NCI-H2196 treated with DMSO at 0.1 percent for 48 hours (cell line): ENCODE results near the gene EHD2.
"Not testable (repeated sequence)": the region's sequence is repeated elsewhere in the genome, so short reads cannot be mapped to it uniquely, and the experiment has no call there.

Source experiments
- DNase-seq: peaks from one replicate; lab custom pipeline; 2025; ENCODE audit not compliant: unreplicated experiment; lab: John Stamatoyannopoulos, UW

The EHD2 gene

DNA sequence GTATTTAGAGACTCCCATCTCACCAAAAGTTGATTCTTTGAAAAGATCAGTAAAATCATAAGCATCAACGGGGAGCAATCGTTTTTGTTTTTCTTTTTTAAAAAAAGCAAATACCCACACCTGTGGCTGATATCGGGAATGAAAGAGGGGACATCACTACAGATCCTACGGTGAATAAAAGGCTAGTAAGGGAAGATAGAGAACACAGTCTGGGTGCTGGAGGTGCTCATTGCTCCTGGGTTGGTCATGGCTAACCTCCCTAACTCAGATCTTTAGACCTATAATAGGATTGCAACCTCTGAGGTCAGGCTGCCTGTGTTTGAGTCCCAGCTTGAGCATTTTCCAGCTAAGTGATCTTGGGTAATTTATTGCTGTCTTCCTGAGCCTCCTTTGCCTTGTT lies 1.1 kb downstream of the EHD2 start:
- no peak for DNase-seq

DNA sequence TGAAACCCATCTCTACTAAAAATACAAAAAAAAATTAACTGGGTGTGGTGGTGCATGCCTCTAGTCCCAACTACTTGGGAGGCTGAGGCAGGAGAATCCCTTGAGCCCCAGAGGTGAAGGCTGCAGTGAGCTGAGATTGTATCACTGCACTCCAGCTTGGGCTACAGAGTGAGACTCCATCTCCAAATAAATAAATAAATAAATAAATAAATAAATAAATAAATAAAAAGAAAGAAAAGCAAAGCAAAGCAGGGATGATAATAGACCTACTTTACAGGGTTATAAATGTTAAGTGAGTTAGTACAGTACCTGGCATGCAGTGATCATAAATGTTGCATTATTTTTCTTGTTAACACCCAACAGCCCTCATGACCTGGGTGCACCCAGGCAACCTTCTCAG lies 1.6 kb downstream of the EHD2 start:
- DNase-seq: not testable (repeated sequence)

DNA sequence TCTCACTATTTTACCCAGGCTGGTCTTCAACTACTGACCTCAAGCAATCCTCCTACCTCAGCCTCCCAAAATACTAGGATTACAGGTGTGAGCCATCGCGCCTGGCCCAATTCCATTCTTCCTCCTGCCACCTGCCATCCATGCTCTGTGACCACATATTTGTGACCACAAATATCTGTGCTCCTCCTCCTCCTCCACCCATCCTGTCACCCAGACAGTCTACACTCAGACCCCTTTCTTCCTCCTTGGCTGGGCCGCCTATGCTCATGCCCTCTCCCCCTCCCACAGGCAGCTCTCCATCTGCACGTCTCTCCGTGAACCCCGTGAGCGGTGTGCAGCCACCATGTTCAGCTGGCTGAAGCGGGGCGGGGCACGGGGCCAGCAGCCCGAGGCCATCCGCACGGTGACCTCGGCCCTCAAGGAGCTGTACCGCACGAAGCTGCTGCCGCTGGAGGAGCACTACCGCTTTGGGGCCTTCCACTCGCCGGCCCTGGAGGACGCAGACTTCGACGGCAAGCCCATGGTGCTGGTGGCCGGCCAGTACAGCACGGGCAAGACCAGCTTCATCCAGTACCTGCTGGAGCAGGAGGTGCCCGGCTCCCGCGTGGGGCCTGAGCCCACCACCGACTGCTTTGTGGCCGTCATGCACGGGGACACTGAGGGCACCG lies 3.2 kb downstream of the EHD2 start:
- DNase-seq: no peak

DNA sequence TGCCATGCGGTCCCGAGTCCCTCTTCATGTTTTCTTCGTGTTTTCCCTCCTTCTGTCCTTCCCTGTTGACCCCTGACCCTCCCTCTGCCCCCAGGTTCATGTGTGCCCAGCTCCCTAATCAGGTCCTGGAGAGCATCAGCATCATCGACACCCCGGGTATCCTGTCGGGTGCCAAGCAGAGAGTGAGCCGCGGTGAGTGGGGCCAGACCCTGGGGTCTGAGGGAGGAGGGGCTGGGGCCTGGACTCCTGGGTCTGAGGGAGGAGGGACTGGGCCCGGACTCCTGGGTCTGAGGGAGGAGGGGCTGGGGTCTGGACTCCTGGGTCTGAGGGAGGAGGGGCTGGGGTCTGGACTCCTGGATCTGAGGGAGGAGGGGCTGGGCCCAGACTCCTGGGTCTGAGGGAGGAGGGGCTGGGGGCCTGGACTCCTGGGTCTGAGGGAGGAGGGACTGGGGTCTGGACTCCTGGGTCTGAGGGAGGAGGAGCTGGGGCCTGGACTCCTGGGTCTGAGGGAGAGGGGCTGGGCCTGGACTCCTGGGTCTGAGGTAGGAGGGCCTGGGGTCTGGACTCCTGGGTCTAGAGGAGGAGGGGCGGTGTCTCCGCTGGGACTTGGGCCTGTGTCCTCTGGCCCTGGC lies 5.3 kb downstream of the EHD2 start:
- DNase-seq: not testable (repeated sequence)

DNA sequence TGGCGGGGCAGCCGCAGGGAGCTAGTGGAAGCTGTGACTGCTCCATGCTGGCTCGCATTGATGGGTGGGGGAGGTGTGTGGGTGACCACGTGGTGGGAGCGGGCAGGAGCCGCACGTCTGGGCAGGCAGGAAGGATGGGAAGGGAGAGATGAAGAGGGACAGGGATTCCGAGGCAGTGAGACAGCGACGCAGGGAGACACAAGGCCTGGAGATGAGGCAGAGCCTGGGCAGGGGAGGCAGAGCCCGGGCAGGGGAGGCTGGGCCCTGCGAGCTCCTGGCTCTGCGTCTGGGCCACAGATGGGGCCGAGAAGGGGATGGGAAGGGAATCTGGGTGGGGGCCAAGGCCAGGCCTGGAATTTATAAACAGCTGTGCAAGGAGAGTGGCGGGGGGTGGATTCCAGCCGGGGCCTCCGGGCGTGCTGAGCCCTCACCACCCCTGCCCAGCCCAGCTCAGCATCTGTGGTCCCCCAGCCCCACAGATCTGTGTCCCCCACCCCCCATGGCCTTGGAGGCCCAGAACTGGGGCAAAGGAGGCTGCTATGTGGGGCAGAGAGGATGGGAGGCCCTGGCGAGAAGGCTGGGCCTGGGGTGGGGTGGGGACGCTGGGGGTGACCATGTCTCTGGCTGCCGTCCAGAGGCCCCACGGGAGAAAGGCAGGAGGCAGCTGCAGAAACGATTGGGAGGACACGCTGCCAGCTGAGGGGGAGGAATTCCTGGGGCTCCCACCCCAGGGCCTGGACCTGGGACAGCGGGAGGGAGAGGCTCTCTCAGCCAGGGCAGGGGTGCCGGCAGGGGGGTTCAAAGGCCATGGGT lies 6.0 kb downstream of the EHD2 start:
- no peak for DNase-seq

DNA sequence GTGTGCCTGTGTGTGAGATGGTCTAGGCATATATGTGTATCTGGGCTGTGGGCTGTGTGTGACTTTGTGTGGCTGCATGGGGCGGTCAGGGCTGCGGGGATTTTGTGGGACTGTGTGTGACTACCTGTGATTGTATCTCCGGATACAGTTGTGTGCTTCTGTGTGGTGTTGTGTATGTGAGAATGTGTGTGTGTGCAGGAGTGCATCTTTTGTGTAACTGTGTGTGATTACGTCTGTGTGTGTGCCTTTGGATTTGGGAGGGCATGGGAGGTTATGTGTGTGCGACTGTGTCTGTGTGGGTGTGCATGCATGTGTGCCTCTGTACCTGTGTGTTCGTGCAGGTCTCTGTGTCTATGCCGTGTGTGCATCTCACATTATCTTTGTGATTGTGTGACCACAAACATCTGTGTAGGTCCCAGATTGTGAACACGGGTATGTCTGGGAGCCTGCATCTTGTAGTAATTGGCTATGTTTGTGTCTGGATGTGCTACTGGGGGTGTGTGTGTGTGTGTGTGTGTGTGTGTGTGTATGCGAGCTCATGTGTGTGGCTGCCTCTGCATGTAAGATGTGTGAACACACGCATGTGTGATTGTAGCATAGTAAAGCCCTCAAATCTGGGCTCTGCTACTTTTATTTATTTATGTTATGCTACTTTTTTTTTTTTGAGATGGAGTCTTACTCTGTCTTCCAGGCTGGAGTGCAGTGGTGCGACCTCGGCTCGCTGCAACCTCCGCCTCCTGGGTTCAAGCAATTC lies 7.6 kb downstream of the EHD2 start:
- DNase-seq: no peak

DNA sequence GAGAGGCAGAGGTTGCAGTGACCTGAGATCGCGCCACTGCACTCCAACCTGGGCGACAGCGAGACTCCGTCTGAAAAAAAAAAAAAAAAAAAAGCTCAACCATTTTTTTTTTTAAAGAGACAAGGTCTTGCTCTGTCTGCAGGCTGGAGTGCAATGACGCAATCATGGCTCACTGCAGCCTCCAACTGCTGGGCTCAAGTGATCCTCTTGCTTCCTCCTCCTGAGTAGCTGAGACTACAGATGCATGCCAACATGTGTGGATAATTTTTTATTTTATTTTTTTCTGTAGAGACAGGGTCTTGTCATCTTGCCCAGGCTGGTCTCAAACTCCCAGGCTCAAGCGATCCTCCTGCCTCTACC lies 10.3 kb downstream of the EHD2 start:
- DNase-seq: peak; percentile 29

DNA sequence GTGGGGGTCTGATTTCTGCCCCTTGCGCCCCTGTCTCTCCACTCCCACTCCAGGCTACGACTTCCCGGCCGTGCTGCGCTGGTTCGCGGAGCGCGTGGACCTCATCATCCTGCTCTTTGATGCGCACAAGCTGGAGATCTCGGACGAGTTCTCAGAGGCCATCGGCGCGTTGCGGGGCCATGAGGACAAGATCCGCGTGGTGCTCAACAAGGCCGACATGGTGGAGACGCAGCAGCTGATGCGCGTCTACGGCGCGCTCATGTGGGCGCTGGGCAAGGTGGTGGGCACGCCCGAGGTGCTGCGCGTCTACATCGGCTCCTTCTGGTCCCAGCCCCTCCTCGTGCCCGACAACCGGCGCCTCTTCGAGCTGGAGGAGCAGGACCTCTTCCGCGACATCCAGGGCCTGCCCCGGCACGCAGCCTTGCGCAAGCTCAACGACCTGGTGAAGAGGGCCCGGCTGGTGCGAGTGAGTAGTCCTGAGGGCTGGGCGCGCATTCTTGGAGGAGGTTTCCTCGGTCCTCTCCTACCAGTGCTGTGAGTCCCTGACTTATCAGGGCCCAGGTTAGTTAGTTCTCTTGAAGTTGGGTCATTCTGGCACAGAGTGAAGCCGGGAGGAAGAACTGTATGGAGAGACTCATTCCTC lies 12.7 kb downstream of the EHD2 start:
- DNase-seq: no peak

DNA sequence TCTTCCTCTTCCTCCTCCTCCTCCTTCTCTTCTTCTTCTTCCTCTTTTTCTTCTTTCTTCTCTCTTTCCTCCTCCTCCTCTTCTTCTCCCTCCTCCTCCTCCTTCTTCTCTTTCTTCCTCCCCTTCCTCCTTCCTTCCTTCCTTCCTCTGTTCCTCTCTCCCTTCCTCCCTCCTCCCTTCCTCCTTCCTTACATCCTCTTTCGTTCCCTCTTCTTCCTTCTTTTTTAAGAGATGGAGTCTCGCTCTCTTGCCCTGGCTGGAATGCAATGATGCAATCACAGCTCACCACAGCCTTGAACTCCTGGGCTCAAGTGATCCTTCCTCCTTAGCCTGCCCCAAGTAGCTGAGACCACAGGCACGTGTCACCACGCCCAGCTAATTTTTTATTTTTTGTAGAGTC lies 13.2 kb downstream of the EHD2 start:
- DNase-seq: no peak

DNA sequence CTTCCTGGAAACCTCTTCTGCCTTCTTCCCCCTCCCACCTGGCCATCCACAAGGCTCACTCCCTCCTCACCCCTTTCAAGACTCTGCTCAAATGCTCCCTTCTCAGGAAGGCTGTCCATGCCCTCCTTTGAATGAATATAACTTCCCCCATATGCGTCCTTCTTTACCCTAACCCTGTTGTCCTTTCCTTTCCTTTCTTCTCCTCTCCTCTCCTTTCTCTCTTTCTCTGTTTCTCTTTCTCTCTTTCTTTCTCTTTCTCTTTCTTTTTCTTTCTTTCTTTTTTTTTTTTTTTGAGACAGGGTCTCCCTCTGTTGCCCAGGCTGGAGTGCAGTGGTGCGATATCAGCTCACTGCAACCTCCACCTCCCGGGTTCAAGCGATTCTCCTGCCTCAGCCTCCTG lies 15.1 kb downstream of the EHD2 start:
- not testable (repeated sequence) for DNase-seq

DNA sequence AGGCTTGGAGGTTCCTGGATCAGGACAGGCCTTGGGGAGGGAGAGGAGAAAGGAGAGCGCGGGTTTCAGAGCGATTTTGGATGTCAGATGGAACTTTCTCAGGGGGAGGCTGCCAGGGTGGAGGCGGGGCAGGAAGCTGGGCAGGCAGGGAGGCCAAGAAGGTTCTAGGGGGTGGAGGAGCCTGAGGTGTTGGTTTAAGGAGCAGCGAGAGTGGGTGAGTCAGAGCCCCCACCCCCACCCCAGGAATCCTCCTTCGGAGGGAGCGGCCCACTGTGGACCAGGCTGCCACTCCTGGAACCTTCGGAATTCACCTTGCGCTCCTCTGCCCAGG lies 16.2 kb downstream of the EHD2 start:
- DNase-seq: no peak

DNA sequence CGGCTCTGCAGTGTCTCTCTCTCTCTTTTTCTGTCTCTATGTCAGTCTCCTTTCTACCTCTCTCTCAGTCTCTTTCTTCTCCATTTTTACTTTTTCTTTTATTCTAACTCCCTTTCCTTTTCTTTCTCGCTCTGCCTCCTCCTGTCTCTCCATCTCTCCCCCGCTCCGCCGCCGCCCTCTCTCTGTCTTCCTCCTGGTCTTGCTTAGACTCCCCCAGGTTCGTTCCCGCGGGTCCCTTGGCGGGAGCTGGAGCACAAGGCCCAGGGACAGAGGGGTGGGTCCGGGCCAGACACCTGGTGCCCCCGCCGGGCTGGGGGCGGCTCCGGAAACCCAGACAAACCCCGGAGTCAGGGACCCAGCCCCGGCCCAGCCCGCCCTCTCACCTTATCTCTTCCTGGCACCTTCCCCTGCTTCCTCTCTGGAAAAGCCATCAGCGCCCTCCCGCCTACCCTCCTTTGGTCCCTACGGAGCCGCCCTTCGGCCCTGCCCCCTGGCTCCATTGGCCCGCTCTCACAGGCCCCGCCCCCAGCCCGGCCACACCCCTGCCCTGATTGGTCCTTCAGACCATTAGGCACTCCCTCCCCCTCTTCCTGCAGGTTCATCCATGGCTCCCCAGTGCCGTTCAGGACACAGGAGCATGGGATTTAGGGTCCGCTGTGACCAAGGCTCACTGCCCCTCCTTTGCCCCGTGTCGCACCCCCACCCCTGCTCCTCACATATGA lies 16.7 kb downstream of the EHD2 start:
- DNase-seq: no peak

DNA sequence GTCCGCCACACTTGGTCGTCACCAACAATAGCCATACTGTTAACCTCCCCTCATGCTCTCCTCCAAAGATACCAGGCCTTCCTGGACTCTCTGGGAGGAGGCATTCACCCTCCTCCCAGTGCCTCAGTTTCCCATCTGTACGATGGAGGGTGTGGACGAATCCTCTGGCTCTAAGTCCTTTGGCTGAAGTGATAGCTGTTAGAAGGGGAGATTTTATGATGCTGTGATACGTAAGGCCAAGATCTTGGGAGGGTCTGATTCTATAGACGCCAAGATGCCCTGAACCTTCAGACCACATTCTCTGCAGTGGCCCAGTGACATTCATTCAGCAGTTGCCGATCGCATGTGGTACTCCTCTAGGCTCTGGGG lies 17.3 kb downstream of the EHD2 start:
- no peak for DNase-seq

DNA sequence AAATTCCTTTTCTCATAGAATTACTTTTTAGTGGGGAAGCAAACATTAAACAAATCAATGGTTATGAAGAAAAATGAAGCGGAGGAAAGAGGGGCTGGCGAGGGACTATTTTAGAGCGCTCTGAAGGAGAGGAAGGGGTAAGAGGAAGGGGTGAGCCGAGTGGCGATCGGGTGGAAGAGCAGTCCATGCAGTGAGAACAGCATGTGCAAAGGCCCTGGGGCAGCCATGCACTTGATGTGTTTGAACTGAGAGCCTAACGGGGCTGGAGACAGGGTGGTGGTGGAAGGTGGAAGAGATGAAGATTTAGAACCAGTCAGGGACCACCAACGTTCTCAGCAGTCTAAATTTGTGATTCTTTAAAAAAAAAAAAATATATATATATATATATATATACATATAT lies 17.7 kb downstream of the EHD2 start:
- DNase-seq: no peak

DNA sequence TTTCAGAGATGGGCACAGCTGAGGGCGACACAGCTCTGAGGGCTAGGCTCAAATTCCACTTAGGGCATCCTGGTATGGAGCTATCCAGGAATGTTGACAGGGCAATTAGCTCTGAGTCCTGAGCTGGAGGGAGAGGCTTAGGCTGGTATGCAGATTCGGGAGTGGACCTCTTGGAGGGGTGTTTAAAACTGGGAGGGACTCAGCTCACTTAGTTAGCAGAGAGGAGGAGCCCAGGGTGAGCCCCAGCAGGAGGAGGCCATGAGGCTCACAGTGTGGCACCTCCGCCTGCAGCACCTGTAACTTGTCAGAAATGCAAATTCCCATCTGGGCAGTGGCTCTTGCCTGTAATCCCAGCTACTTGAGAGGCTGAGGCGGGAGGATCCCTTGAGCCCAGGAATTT lies 21.9 kb downstream of the EHD2 start:
- no peak for DNase-seq

DNA sequence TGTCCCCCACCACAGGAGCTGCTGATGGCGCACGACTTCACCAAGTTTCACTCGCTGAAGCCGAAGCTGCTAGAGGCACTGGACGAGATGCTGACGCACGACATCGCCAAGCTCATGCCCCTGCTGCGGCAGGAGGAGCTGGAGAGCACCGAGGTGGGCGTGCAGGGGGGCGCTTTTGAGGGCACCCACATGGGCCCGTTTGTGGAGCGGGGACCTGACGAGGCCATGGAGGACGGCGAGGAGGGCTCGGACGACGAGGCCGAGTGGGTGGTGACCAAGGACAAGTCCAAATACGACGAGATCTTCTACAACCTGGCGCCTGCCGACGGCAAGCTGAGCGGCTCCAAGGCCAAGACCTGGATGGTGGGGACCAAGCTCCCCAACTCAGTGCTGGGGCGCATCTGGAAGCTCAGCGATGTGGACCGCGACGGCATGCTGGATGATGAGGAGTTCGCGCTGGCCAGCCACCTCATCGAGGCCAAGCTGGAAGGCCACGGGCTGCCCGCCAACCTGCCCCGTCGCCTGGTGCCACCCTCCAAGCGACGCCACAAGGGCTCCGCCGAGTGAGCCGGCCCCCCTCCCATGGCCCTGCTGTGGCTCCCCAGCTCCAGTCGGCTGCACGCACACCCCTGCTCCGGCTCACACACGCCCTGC lies 27.8 kb downstream of the EHD2 start:
- DNase-seq: no peak

DNA sequence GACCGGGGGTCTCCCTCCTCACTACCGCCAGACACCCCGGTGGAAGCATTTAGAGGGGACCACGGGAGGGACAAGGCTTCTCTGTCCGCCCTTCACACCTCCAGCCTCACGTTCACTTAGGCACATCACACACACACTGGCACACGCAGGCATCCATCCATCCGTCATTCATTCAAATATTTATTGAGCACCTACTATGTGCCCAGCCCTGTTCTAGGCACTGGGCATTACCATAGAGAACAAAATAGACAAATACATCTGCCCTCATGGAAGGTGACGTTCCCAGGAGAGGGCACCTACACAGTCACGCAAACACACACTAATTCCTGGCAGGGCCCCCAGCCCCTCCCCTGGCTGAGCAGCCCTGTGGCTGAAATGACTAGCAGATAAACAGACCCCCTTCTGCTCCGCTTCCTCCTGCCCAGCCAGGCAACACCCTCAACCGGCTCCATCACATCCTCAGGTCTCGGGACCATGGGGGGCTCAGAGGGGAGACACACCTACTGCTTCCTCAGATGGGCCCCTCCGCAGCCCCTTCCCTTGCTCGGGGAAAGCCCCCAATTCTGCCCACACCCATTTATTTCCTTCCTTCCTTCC lies 28.4 kb downstream of the EHD2 start:
- DNase-seq: no peak

DNA sequence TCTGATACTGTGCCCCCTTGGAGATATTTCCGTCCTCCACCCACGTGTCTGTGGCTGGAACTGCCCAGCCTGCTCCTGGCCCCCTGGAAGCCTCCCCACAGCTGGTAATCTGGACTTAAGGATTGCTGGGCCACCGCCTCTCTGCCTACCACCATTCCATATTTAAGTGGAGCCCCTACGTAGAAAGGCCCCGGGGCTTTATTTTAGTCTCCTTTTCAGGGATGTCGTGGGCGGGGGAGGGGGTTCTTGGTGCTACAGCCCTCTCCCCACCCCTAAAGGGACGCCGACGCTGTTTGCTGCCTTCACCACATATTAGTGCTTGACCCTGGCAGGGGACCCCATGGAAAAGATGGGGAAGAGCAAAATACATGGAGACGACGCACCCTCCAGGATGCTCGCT lies 29.4 kb downstream of the EHD2 start:
- DNase-seq: no peak

DNA sequence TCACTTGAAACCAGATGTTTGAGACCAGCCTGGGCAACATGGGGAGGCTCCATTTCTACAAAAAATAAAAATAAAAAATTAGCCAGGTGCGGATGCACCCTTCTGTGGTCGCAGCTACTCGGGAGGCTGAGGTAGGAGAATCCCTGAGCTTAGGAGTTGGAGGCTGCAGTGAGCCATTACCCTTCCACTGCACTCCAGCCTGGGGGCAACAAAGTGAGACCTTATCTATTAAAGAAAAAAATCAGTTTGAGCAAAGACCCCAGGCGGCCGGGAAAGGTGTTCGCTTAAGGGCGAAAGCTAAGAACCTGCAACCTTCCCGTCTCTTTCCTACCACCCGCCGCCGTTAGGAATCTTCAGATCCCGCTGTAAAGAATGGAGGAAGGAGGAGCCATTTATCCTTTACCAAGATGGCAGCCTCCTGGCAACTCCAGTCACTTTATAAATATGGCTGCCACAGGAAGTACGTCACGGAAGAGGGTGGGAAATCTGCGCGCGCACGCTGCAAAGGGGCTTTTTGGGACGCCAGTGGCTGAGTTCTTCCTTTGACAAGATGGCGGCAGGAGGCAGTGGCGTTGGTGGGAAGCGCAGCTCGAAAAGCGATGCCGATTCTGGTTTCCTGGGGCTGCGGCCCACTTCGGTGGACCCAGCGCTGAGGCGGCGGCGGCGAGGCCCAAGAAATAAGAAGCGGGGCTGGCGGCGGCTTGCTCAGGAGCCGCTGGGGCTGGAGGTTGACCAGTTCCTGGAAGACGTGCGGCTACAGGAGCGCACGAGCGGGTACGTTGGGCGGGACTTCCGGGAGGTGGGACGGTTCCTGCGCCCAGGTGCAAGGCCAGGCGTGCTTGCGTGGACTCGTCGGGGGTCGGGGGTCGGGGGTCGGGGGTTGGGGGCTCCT lies 32.0 kb downstream of the EHD2 start, which contains the start of gene NOP53:
Gene NOP53 (plus strand): TSS at position 537 of the 892 bp plus-strand sequence. CDS start 14 bp downstream, at position 551.
- DNase-seq: peak; percentile 80
